ENCODE results near the gene EEPD1.

- no peak for TF ChIP-seq POLR2A (IDR thresholded peaks at IDR 0.05)
- TF ChIP-seq CTCF (IDR thresholded peaks at IDR 0.05): no peak
These were observed 1.5 kb downstream of the EEPD1 start for GRCh38 chr7:36154255-36155212.
